PC-3 (cell line): ENCODE results near the gene PRXL2B.

Experiments used
- EZH2 ChIP-seq: fragments of 300-600 bp; sonication (generic); IDR thresholded peaks from one replicate; pipeline ENCODE4 v1.6.1; 2017; ENCODE audit warnings: antibody characterized with exemption, mild to moderate bottlenecking, low read length; ENCODE audit not compliant: unreplicated experiment
- TF ChIP-seq, protein P1 (sequence below): fragments of 300-600 bp; sonication (generic); conservative IDR thresholded peaks from 2 replicates; pipeline ENCODE4 v1.5.1; 2017; ENCODE audit warnings: antibody characterized with exemption, low read depth, mild to moderate bottlenecking, low read length

DNA sequence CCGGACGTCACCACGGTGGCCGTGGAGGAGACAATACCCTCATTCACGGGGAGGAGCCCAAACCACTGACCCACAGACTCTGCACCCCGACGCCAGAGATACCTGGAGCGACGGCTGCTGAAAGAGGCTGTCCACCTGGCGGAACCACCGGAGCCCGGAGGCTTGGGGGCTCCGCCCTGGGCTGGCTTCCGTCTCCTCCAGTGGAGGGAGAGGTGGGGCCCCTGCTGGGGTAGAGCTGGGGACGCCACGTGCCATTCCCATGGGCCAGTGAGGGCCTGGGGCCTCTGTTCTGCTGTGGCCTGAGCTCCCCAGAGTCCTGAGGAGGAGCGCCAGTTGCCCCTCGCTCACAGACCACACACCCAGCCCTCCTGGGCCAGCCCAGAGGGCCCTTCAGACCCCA lies 23.4 kb upstream of the PRXL2B start:
- TF ChIP-seq EZH2, result no peak
- TF ChIP-seq, protein P1, sequence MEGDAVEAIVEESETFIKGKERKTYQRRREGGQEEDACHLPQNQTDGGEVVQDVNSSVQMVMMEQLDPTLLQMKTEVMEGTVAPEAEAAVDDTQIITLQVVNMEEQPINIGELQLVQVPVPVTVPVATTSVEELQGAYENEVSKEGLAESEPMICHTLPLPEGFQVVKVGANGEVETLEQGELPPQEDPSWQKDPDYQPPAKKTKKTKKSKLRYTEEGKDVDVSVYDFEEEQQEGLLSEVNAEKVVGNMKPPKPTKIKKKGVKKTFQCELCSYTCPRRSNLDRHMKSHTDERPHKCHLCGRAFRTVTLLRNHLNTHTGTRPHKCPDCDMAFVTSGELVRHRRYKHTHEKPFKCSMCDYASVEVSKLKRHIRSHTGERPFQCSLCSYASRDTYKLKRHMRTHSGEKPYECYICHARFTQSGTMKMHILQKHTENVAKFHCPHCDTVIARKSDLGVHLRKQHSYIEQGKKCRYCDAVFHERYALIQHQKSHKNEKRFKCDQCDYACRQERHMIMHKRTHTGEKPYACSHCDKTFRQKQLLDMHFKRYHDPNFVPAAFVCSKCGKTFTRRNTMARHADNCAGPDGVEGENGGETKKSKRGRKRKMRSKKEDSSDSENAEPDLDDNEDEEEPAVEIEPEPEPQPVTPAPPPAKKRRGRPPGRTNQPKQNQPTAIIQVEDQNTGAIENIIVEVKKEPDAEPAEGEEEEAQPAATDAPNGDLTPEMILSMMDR, result no peak
